Left ventricle myocardium inferior (tissue), 1 donor: ENCODE data around the gene RPL22L1. TPM values are rescaled to one million over a fixed set of nuclear protein-coding genes. Genes with fewer than 3 reads are reported as not detected.
A peak's percentile ranks its signal among the peaks of the same experiment; 100 is the strongest.

ENCODE experiments used
- DNase-seq: peaks from one replicate; pipeline ENCODE4 v3.0.0-alpha.2; 2020
- H3K27ac ChIP-seq: fragments of 200-600 bp; replicated peaks from 2 replicates; pipeline ENCODE4 v1.8.0; 2021
- H3K27me3 ChIP-seq: fragments of 200-600 bp; 2 replicates; pipeline ENCODE4 v1.8.0; 2021; ENCODE audit warnings: low read depth
- H3K36me3 ChIP-seq: fragments of 200-600 bp; 2 replicates; pipeline ENCODE4 v1.8.0; 2021
- H3K4me1 ChIP-seq: fragments of 200-600 bp; 2 replicates; pipeline ENCODE4 v1.8.0; 2021
- H3K4me3 ChIP-seq: fragments of 200-600 bp; 2 replicates; pipeline ENCODE4 v1.8.0; 2021; ENCODE audit warnings: mild to moderate bottlenecking, moderate library complexity
- H3K9me3 ChIP-seq: fragments of 200-600 bp; replicated peaks from 2 replicates; pipeline ENCODE4 v1.8.0; 2021
- CTCF ChIP-seq: fragments of 200-600 bp; IDR thresholded peaks from 2 replicates; pipeline ENCODE4 v1.8.0; 2021; ENCODE audit warnings: antibody characterized with exemption, mild to moderate bottlenecking, borderline replicate concordance
- intact Hi-C: fragments of 100-400 bp; cut with micrococcal nuclease; formaldehyde crosslinking; loops from one replicate; pipeline ENCODE4 v1.11.0; 2022
- long read RNA-seq: library from polyadenylated mRNA; unstranded; transcript quantifications from one replicate; pipeline ENCODE4 v2.0.0, GENCODE V29; 2021
- total RNA-seq: library from RNA; stranded (reverse); fragmentation: NEBNext Ultra II Directional; extraction: Animal tissue kit (Norgen Biotek cat#: 25700); gene quantifications from one replicate; pipeline ENCODE4 v1.2.1, GENCODE V29; 2021
- donor health status: DM: no; HTN: yes; CAD: no; lungs with severe emphysema.

RPL22L1 gene
- 12.4 TPM for total RNA-seq
- long read RNA-seq, partial matches to known transcripts = 0 of 4 reads
- long read RNA-seq, other reads (novel, unspliced or antisense) = 4 of 4 reads

- DNase-seq = peak; percentile 93
- H3K27me3 ChIP-seq = no peaks in the 10 kb centered on the region
- TF ChIP-seq CTCF = no peak
- peak within 1 kb of the TSS; percentile 84 for H3K4me3 ChIP-seq
- H3K36me3 ChIP-seq = peaks cover 34% of the 10 kb centered on the region
- peak within 1 kb of the TSS; percentile 87 for H3K27ac ChIP-seq
- peaks cover 31% of the 10 kb centered on the region for H3K4me1 ChIP-seq
- intact Hi-C loops = no loop called here
- peaks cover 7% of the 10 kb centered on the region for H3K9me3 ChIP-seq
Observed at GRCh38 chr3:170869645-170870593, at the start of gene RPL22L1. Gene RPL22L1 (minus strand): TSS chr3:170870195. CDS start chr3:170870167, 28 bp downstream.

DNA sequence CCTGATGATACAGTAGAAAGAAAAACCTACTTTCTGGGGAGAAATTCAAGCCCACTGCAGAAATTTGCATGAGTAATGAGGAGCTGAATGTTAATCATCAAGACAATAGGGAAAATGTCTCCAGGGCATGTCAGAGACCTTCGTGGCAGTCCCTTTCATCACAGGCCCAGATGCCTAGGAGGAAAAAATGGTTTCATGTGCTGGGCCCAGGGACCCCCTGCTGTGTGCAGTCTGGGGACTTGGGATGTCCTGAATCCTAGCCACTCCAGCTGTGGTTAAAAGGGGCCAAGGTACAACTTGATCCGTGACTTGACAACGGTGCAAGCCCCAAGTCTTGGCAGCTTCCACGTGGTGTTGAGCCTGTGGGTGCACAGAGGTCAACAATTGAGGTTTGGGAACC is 48.7 kb upstream of the RPL22L1 start:
- Histone ChIP-seq H3K9me3 (peaks cover 47% of the 10 kb centered on the region), H3K4me1 (no peaks in the 10 kb centered on the region), H3K4me3 (no peak overlapping the region), H3K27ac (no peak overlapping the region), H3K27me3 (no peaks in the 10 kb centered on the region), H3K36me3 (no peaks in the 10 kb centered on the region)
- no peak for TF ChIP-seq CTCF
- intact Hi-C loops = no loop called here
- DNase-seq = no peak

- no peak for TF ChIP-seq CTCF
- no peaks in the 10 kb centered on the region for H3K27me3 ChIP-seq
- H3K36me3 ChIP-seq = no peaks in the 10 kb centered on the region
- no peak overlapping the region for H3K4me3 ChIP-seq
- H3K9me3 ChIP-seq = peaks cover 57% of the 10 kb centered on the region
- DNase-seq = no peak
- no peaks in the 10 kb centered on the region for H3K4me1 ChIP-seq
- intact Hi-C loops = no loop called here
- peak overlapping the region; percentile 41 for H3K27ac ChIP-seq
Observed at GRCh38 chr3:170914690-170915089, 44.7 kb upstream of the RPL22L1 start.

GRCh38 chr3:170914212-170914611 is 44.2 kb upstream of the RPL22L1 start:
- DNase-seq = no peak
- Histone ChIP-seq H3K4me1 (no peaks in the 10 kb centered on the region), H3K9me3 (peaks cover 61% of the 10 kb centered on the region), H3K4me3 (no peak overlapping the region), H3K27ac (peak overlapping the region; percentile 41), H3K27me3 (no peaks in the 10 kb centered on the region), H3K36me3 (no peaks in the 10 kb centered on the region)
- no peak for TF ChIP-seq CTCF
- intact Hi-C loops = no loop called here

DNA sequence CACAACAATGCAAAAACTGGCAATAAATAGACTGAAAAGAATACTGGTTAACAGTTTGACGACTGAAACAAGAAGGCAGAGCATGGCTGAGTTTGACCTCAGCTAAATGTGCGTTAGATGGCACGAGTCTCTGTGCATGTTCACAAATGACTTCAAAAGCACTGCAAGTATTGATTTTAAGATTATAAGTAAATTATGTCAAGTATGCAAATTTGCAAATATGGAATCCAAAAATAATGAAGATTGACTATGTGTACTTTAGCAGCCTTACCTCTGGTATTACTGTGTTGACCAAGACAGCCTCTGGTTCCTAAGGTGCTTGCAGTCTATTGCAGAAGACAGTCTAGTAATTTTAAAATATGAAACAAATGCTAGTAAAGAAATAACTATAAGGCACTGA is 41.1 kb upstream of the RPL22L1 start:
- intact Hi-C loops = no loop called here
- H3K36me3 ChIP-seq = no peaks in the 10 kb centered on the region
- H3K9me3 ChIP-seq = peaks cover 38% of the 10 kb centered on the region
- H3K27me3 ChIP-seq = no peaks in the 10 kb centered on the region
- no peak overlapping the region for H3K27ac ChIP-seq
- no peak overlapping the region for H3K4me3 ChIP-seq
- peaks cover 18% of the 10 kb centered on the region for H3K4me1 ChIP-seq
- no peak for TF ChIP-seq CTCF
- no peak for DNase-seq
